Measurements from ENCODE around the gene VPREB1. TPM values are rescaled to one million over a fixed set of nuclear protein-coding genes. Genes with fewer than 3 reads are reported as not detected.

VPREB1 gene
- total and polyA plus RNA-seq, 10 donors: 0.22 to 9.6 (median 0.30) TPM; not detected in 7

GRCh38 chr22:22196018-22196533 lies 48.5 kb upstream of the VPREB1 start:
- DNase-seq: no peak
- Histone ChIP-seq H3K36me3 (no peaks in the 10 kb centered on the region), H3K27me3 (replicated peaks in 1 of 7) (peaks cover 0 to 28% (median 0%) of the 10 kb centered on the region in 7 donors), H3K4me1 (peaks cover 0 to 47% (median 15%) of the 10 kb centered on the region in 6 donors), H3K27ac (peak overlapping the region in 6 of 8 donors; percentile 30 to 82 (median 68)), H3K9me3 (no peaks in the 10 kb centered on the region), H3K4me3 (peak overlapping the region in 3 of 8 donors; percentile 2 to 55 (median 9))
- intact Hi-C loops (cut with DNase I; ENCODE audit: low total_unique reads): no loop called here
- 60 to 74% (median 71%) methylated on average over 10 to 11 of the region's 11 CpGs for WGBS, 5 donors
- peak in 2 of 3 donors; percentile 4 to 20 for TF ChIP-seq POLR2AphosphoS5 (IDR thresholded peaks at IDR 0.05)
- no peak for TF ChIP-seq POLR2A (IDR thresholded peaks at IDR 0.05)

- Histone ChIP-seq H3K9me3 (no peaks in the 10 kb centered on the region), H3K27me3 (replicated peaks in 1 of 7) (peaks cover 0 to 37% (median 0%) of the 10 kb centered on the region in 7 donors), H3K4me1 (peaks cover 0 to 56% (median 22%) of the 10 kb centered on the region in 6 donors), H3K36me3 (no peaks in the 10 kb centered on the region), H3K27ac (peak overlapping the region in 5 of 8 donors; percentile 59 to 82 (median 70)), H3K4me3 (no peak overlapping the region)
- TF ChIP-seq POLR2A (IDR thresholded peaks at IDR 0.05) (no peak), POLR2AphosphoS5 (IDR thresholded peaks at IDR 0.05) (no peak), CTCF (IDR thresholded peaks at IDR 0.05 in 8 of 11, conservative IDR thresholded peaks at IDR 0.05 in 3 of 11) (no peak)
- no peak for DNase-seq
- WGBS, 5 donors: 59 to 69% (median 60%) methylated on average over 5 of the region's 5 CpGs
- intact Hi-C loops (cut with DNase I; ENCODE audit: low total_unique reads): no loop called here
These were observed 47.6 kb upstream of the VPREB1 start for GRCh38 chr22:22196833-22197477.

- peak in 1 of 3 donors; percentile 14 for TF ChIP-seq POLR2AphosphoS5 (IDR thresholded peaks at IDR 0.05)
- no peak for TF ChIP-seq POLR2A (IDR thresholded peaks at IDR 0.05)
- TF ChIP-seq CTCF (IDR thresholded peaks at IDR 0.05 in 8 of 11, conservative IDR thresholded peaks at IDR 0.05 in 3 of 11): no peak
- H3K4me1 ChIP-seq: peaks cover 0 to 61% (median 22%) of the 10 kb centered on the region in 6 donors
- H3K36me3 ChIP-seq: no peaks in the 10 kb centered on the region
- intact Hi-C loops (cut with DNase I; ENCODE audit: low total_unique reads): no loop called here
- no peak for DNase-seq
- H3K4me3 ChIP-seq: no peak overlapping the region
- 41 to 72% (median 65%) methylated on average over 4 of the region's 4 CpGs for WGBS, 5 donors
- peaks cover 0 to 39% (median 0%) of the 10 kb centered on the region in 7 donors for H3K27me3 ChIP-seq (replicated peaks in 1 of 7)
- no peaks in the 10 kb centered on the region for H3K9me3 ChIP-seq
- H3K27ac ChIP-seq: peak overlapping the region in 1 of 8 donors; percentile 33
These were observed 46.6 kb upstream of the VPREB1 start for GRCh38 chr22:22197993-22198402.

GRCh38 chr22:22198751-22199150 lies 45.8 kb upstream of the VPREB1 start:
- Histone ChIP-seq H3K4me1 (peaks cover 0 to 61% (median 22%) of the 10 kb centered on the region in 6 donors), H3K9me3 (no peaks in the 10 kb centered on the region), H3K27me3 (replicated peaks in 1 of 7) (peaks cover 0 to 46% (median 0%) of the 10 kb centered on the region in 7 donors), H3K27ac (no peak overlapping the region), H3K36me3 (no peaks in the 10 kb centered on the region), H3K4me3 (no peak overlapping the region)
- TF ChIP-seq CTCF (IDR thresholded peaks at IDR 0.05 in 8 of 11, conservative IDR thresholded peaks at IDR 0.05 in 3 of 11) (no peak), POLR2AphosphoS5 (IDR thresholded peaks at IDR 0.05) (no peak), POLR2A (IDR thresholded peaks at IDR 0.05) (no peak)
- WGBS, 5 donors: 66 to 84% (median 78%) methylated on average over 4 of the region's 4 CpGs
- no peak for DNase-seq
- intact Hi-C loops (cut with DNase I; ENCODE audit: low total_unique reads): no loop called here

All from spleen (tissue), 11 donors.